ENCODE measurements around the gene TRIP11. TPM values are rescaled to one million over a fixed set of nuclear protein-coding genes. Genes with fewer than 3 reads are reported as not detected.

The TRIP11 gene
- total RNA-seq, 5 donors from 2014 or later (not counting 1 experiment from before 2014, with no cell fraction given) = 52.7 to 58.3 (median 54.8) TPM

DNA sequence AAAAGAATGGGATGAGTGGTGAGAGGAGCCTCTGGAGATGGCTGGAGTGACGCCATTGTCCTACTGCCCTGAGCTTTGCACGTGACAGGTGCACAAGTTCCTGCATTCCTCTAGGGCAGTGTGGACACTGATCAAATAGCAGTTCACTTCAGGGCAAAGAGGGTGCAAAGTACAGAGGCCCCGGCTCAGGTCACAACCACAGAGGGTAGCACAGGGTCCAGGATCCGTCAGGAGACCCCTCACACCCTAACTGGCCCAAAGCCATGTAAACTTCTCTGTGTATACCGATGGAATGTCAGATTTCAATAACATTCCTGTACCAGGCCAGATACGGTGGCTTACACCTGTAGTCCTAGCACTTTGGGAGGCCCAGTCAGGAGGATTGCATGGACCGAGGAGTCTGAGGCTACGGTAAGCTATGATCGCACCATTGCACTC is 82.0 kb downstream of the TRIP11 start:
- no peaks in the 10 kb centered on the region for H3K36me3 ChIP-seq (ENCODE audit: control insufficient read depth in 2 of 2, extremely low read depth in 1 of 2, insufficient read depth in 1 of 2, low read length in 1 of 2)

DNA sequence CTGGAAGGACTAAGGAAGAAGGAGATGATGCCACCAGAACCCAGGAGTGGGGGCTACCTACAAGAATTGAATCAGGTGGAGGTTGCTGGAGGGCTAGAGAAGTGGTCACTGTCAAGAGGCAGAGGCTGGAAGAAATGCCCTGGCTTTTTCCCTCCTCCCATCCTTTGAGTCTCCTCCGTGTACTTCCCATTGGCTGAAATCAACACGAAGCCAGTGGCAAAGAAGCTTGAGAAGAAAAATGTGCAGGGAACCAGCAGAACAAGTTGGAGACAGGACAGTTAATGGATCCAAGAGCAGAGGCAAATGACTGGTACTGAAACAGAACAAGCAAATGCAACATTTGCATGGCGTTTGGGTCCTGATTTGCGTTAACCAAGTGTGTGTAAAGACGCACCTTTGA is 83.2 kb downstream of the TRIP11 start:
- ATAC-seq (replicated peaks in 1 of 4) (no peak), DNase-seq (no peak)
- WGBS (ENCODE audit: insufficient coverage) = 83% methylated on average over 2 of the region's 5 CpGs
- H3K9me3 ChIP-seq = no peaks in the 10 kb centered on the region
- no peak overlapping the region for H3K4me3 Mint-ChIP-seq
- POLR2A ChIA-PET = no interaction called here
- no peaks in the 10 kb centered on the region for H3K4me1 Mint-ChIP-seq
- H3K4me1 ChIP-seq (ENCODE audit: control insufficient read depth in 1 of 2, extremely low read depth in 1 of 2, insufficient read depth in 2 of 2, low read length in 2 of 2) = no peaks in the 10 kb centered on the region
- no peak overlapping the region for H3K27ac Mint-ChIP-seq
- H3K27me3 Mint-ChIP-seq = peaks cover 5 to 17% of the 10 kb centered on the region in 2 donors
- H3K27me3 ChIP-seq (replicated peaks in 1 of 2; ENCODE audit: control insufficient read depth in 2 of 2, extremely low read depth in 1 of 2, insufficient read depth in 2 of 2, low read length in 1 of 2) = peaks cover 0 to 9% of the 10 kb centered on the region in 2 experiments
- CTCF ChIA-PET = no interaction called here
- no peak overlapping the region for H3K27ac ChIP-seq (ENCODE audit: low read length)
- no peaks in the 10 kb centered on the region for H3K36me3 Mint-ChIP-seq
- no peak overlapping the region for H3K4me3 ChIP-seq (ENCODE audit: control insufficient read depth in 1 of 2, extremely low read depth in 1 of 2, low read length in 1 of 2)
- H3K36me3 ChIP-seq (ENCODE audit: control insufficient read depth in 2 of 2, extremely low read depth in 1 of 2, insufficient read depth in 1 of 2, low read length in 1 of 2) = no peaks in the 10 kb centered on the region
- H3K9me3 Mint-ChIP-seq = no peaks in the 10 kb centered on the region

More for the DNA sequence above, 82.0 kb downstream of the TRIP11 start:
- no peak for DNase-seq
- ChIA-PET POLR2A (interaction anchor here in 1 of 2 donors (0.6 kb wide), 1 partner anchor 11 kb away, joined by 5 read pairs; no protein-coding TSS in a partner anchor), CTCF (no interaction called here)
- Histone ChIP-seq H3K4me3 (ENCODE audit: control insufficient read depth in 1 of 2, extremely low read depth in 1 of 2, low read length in 1 of 2) (no peak overlapping the region), H3K27ac (ENCODE audit: low read length) (no peak overlapping the region), H3K4me1 (ENCODE audit: control insufficient read depth in 1 of 2, extremely low read depth in 1 of 2, insufficient read depth in 2 of 2, low read length in 2 of 2) (no peaks in the 10 kb centered on the region), H3K9me3 (no peaks in the 10 kb centered on the region), H3K27me3 (replicated peaks in 1 of 2; ENCODE audit: control insufficient read depth in 2 of 2, extremely low read depth in 1 of 2, insufficient read depth in 2 of 2, low read length in 1 of 2) (peaks cover 0 to 9% of the 10 kb centered on the region in 2 experiments)
- Mint-ChIP-seq H3K36me3 (no peaks in the 10 kb centered on the region), H3K27ac (no peak overlapping the region), H3K27me3 (peaks cover 5 to 17% of the 10 kb centered on the region in 2 donors), H3K4me1 (no peaks in the 10 kb centered on the region), H3K4me3 (no peak overlapping the region), H3K9me3 (no peaks in the 10 kb centered on the region)
- ATAC-seq (replicated peaks in 1 of 4) = no peak
- WGBS (ENCODE audit: insufficient coverage) = 92% methylated on average over 6 of the region's 9 CpGs

DNA sequence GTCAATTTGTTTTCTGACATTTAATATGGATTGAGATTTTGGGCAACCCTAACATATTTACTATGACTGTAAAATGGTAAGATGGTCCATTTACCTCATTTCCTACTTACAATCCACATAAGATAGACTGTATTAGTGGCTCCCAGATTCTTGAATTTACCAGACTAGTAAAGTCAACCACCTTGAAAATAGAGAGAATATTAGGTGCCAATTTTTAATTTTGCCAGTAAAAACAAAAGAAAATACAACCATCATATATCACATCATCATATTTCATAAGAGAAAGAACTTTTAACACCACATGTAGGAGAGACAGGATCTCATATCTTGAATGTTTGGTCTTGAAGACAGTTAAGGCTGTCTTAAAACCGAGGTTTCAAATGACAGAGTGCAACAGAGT is 84.7 kb downstream of the TRIP11 start:
- Mint-ChIP-seq H3K9me3 (no peaks in the 10 kb centered on the region), H3K4me3 (no peak overlapping the region), H3K36me3 (no peaks in the 10 kb centered on the region), H3K27me3 (peaks cover 9 to 17% of the 10 kb centered on the region in 2 donors), H3K4me1 (no peaks in the 10 kb centered on the region), H3K27ac (no peak overlapping the region)
- ATAC-seq (replicated peaks in 1 of 4) (no peak), DNase-seq (no peak)
- no peaks in the 10 kb centered on the region for H3K36me3 ChIP-seq (ENCODE audit: control insufficient read depth in 2 of 2, extremely low read depth in 1 of 2, insufficient read depth in 1 of 2, low read length in 1 of 2)
- no peak overlapping the region for H3K27ac ChIP-seq (ENCODE audit: low read length)
- no CpG with 5 or more reads among the region's 1 CpG for WGBS (ENCODE audit: insufficient coverage)
- H3K4me1 ChIP-seq (ENCODE audit: control insufficient read depth in 1 of 2, extremely low read depth in 1 of 2, insufficient read depth in 2 of 2, low read length in 2 of 2) = no peaks in the 10 kb centered on the region
- no peaks in the 10 kb centered on the region for H3K9me3 ChIP-seq
- POLR2A ChIA-PET = no interaction called here
- no peak overlapping the region for H3K4me3 ChIP-seq (ENCODE audit: control insufficient read depth in 1 of 2, extremely low read depth in 1 of 2, low read length in 1 of 2)
- peaks cover 0 to 11% of the 10 kb centered on the region in 2 experiments for H3K27me3 ChIP-seq (replicated peaks in 1 of 2; ENCODE audit: control insufficient read depth in 2 of 2, extremely low read depth in 1 of 2, insufficient read depth in 2 of 2, low read length in 1 of 2)
- CTCF ChIA-PET = no interaction called here

DNA sequence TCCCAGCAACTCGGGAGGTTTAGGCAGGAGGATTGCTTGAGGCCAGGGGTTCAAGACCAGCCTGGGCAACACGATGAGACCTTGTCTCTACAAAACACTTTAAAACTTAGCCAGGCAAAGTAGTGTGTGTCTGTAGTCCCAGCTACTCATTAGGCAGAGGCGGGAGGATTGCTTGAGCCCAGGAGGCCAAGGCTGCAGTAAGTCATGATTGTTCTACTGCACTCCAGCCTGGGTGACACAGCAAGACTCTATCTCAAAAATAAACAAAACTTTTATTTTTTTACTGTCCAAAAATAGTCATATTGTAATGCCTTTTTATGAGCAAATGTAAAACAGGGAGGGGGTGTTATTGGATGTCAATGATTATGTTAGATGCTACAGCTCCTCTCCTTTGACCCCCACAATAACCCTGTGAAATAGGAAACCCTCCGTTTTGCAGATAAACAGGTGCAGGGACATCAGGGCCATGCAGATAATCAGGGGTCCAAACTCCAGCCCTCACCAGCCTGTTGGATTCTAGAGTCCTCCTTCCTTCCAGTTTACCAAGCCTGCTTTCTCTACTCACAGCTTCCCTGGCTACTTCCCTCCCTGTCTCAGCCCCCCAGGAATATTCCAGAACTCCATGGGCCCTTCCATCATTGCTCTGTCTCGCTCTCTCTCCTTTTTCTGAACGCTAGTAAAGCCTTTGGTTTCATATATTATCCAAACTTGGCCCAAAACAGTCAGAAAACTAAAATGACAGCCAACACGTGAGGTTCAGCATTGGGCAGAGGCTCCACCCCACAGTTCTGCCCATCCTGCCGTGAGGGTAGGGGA is 86.5 kb downstream of the TRIP11 start:
- Histone ChIP-seq H3K4me1 (ENCODE audit: control insufficient read depth in 1 of 2, extremely low read depth in 1 of 2, insufficient read depth in 2 of 2, low read length in 2 of 2) (no peaks in the 10 kb centered on the region), H3K36me3 (ENCODE audit: control insufficient read depth in 2 of 2, extremely low read depth in 1 of 2, insufficient read depth in 1 of 2, low read length in 1 of 2) (no peaks in the 10 kb centered on the region), H3K27me3 (replicated peaks in 1 of 2; ENCODE audit: control insufficient read depth in 2 of 2, extremely low read depth in 1 of 2, insufficient read depth in 2 of 2, low read length in 1 of 2) (peaks cover 0 to 10% of the 10 kb centered on the region in 2 experiments), H3K4me3 (ENCODE audit: control insufficient read depth in 1 of 2, extremely low read depth in 1 of 2, low read length in 1 of 2) (no peak overlapping the region), H3K9me3 (no peaks in the 10 kb centered on the region), H3K27ac (ENCODE audit: low read length) (no peak overlapping the region)
- WGBS (ENCODE audit: insufficient coverage) = 81% methylated on average over 6 of the region's 8 CpGs
- H3K27ac Mint-ChIP-seq = no peak overlapping the region
- H3K36me3 Mint-ChIP-seq = no peaks in the 10 kb centered on the region
- H3K4me3 Mint-ChIP-seq = no peak overlapping the region
- no peak for DNase-seq
- no peaks in the 10 kb centered on the region for H3K9me3 Mint-ChIP-seq
- H3K27me3 Mint-ChIP-seq = peaks cover 9 to 18% of the 10 kb centered on the region in 2 donors
- CTCF ChIA-PET = no interaction called here
- no peak for ATAC-seq (replicated peaks in 1 of 4)
- peaks cover 0 to under 1% (median under 1%) of the 10 kb centered on the region in 3 donors for H3K4me1 Mint-ChIP-seq
- POLR2A ChIA-PET = no interaction called here

DNA sequence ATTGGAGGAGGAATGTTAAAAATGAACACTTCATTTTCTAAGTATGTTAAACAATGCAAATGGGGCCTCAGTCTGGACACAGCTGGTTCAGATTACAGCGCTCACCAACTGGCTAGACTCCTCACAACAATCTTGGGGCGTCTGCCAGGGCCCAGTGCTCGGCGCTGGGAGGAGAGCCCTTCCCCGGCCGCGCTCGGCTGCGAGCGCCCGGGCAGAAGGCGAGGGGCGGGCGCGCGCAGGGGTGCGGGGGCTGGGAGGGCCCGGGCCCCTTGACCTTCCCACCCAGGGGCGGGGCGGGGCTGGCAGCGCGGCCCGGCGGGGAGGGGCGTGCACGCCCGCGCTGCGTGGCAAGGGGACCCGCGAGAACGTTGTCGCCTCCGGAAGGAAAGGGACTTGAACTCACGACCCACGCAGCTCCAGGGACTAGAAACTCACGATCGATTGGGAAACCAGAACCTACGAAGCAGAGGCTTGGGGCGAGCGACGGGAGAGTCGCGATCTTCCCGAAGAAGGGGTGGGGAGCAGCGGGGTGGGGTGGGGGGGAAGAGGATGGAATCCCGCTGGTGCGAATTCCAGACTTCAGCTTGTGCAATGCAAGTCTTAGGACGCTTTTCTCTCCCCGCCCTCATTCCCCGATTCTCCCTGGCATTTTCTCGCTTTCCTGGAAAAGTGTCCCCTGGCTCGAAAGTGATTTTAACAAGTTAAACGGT is 92.2 kb downstream of the TRIP11 start, which contains the start of gene FBLN5:
Gene FBLN5, minus strand, starts transcription at position 220 of the 710 bp plus-strand sequence. CDS start 465 bp downstream, outside the sequence.
- H3K9me3 ChIP-seq = no peaks in the 10 kb centered on the region
- Mint-ChIP-seq H3K4me1 (peaks cover 14 to 21% (median 15%) of the 10 kb centered on the region in 3 donors), H3K9me3 (no peaks in the 10 kb centered on the region), H3K36me3 (no peaks in the 10 kb centered on the region), H3K4me3 (peak within 1 kb of the TSS; percentile 78 to 83 (median 80)), H3K27ac (no peak within 1 kb of the TSS), H3K27me3 (peaks cover 21 to 40% of the 10 kb centered on the region in 2 donors)
- POLR2A ChIA-PET = no interaction called here
- no peaks in the 10 kb centered on the region for H3K36me3 ChIP-seq (ENCODE audit: control insufficient read depth in 2 of 2, extremely low read depth in 1 of 2, insufficient read depth in 1 of 2, low read length in 1 of 2)
- peaks cover 0 to 41% of the 10 kb centered on the region in 2 experiments for H3K27me3 ChIP-seq (replicated peaks in 1 of 2; ENCODE audit: control insufficient read depth in 2 of 2, extremely low read depth in 1 of 2, insufficient read depth in 2 of 2, low read length in 1 of 2)
- peak within 1 kb of the TSS; percentile 38 to 58 for H3K4me3 ChIP-seq (ENCODE audit: control insufficient read depth in 1 of 2, extremely low read depth in 1 of 2, low read length in 1 of 2)
- 7% methylated on average over 48 of the region's 54 CpGs for WGBS (ENCODE audit: insufficient coverage)
- CTCF ChIA-PET = interaction anchor here in 1 of 2 donors (0.5 kb wide), 1 partner anchor 22 kb away, joined by 3 read pairs; no protein-coding TSS in a partner anchor
- DNase-seq (peak in 19 of 35 experiments; percentile 1 to 31 (median 8)), ATAC-seq (replicated peaks in 1 of 4) (peak; percentile 64 to 81 (median 76))
- peaks cover 0 to 10% of the 10 kb centered on the region in 2 experiments for H3K4me1 ChIP-seq (ENCODE audit: control insufficient read depth in 1 of 2, extremely low read depth in 1 of 2, insufficient read depth in 2 of 2, low read length in 2 of 2)
- no peak within 1 kb of the TSS for H3K27ac ChIP-seq (ENCODE audit: low read length)
